Endothelial cell of umbilical vein (primary cell): Measurements from ENCODE around the gene HOXA4.

Source experiments
- MYC ChIP-seq: IDR thresholded peaks from one replicate; pipeline ENCODE4 v1.6.1; 2011; ENCODE audit warnings: mild to moderate bottlenecking, low read depth, low read length
- POLR2AphosphoS5 ChIP-seq: IDR thresholded peaks from 2 replicates; pipeline ENCODE4 v1.6.1; 2012; ENCODE audit warnings: low read depth, mild to moderate bottlenecking, control low read depth, low read length, moderate library complexity; ENCODE audit not compliant: insufficient read depth
- TF ChIP-seq, protein P1 (sequence below), 2 donors: IDR thresholded peaks; 1 replicate in 1 of 2; 2 replicates in 1 of 2; pipeline ENCODE4 v1.5.1; 2011; ENCODE audit warnings: low read length in 2 of 2, mild to moderate bottlenecking in 2 of 2, moderate library complexity in 2 of 2, control low read depth in 1 of 2, inconsistent platforms in 1 of 2, low read depth in 1 of 2; ENCODE audit not compliant: insufficient read depth in 1 of 2; ENCODE audit errors: extremely low read depth in 1 of 2

- TF ChIP-seq POLR2AphosphoS5: no peak
- TF ChIP-seq, protein P1, sequence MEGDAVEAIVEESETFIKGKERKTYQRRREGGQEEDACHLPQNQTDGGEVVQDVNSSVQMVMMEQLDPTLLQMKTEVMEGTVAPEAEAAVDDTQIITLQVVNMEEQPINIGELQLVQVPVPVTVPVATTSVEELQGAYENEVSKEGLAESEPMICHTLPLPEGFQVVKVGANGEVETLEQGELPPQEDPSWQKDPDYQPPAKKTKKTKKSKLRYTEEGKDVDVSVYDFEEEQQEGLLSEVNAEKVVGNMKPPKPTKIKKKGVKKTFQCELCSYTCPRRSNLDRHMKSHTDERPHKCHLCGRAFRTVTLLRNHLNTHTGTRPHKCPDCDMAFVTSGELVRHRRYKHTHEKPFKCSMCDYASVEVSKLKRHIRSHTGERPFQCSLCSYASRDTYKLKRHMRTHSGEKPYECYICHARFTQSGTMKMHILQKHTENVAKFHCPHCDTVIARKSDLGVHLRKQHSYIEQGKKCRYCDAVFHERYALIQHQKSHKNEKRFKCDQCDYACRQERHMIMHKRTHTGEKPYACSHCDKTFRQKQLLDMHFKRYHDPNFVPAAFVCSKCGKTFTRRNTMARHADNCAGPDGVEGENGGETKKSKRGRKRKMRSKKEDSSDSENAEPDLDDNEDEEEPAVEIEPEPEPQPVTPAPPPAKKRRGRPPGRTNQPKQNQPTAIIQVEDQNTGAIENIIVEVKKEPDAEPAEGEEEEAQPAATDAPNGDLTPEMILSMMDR (IDR thresholded peaks at IDR 0.05; ENCODE audit: extremely low read depth in 1 of 2, insufficient read depth in 1 of 2, low read depth in 1 of 2, low read length in 2 of 2): no peak
- no peak for TF ChIP-seq MYC
These were observed 14.2 kb upstream of the HOXA4 start for GRCh38 chr7:27144781-27145164.
